ENCODE measurements around the gene IGFBP4.

GRCh38 chr17:40425741-40426140 lies 17.5 kb upstream of the IGFBP4 start:
- TF ChIP-seq POLR2A (IDR thresholded peaks at IDR 0.05) (no peak), CTCF (IDR thresholded peaks at IDR 0.05) (no peak)

All from vagina (tissue), 2 donors.